Neural progenitor cell (in vitro differentiated cells): ENCODE measurements around the gene NPFFR2. TPM values are rescaled to one million over a fixed set of nuclear protein-coding genes. Genes with fewer than 3 reads are reported as not detected.
A peak's percentile ranks its signal among the peaks of the same experiment; 100 is the strongest.

Source experiments
- DNase-seq: peaks from one replicate; pipeline ENCODE4 v3.0.0-alpha.2; 2016; ENCODE audit warnings: low spot score
- H2AFZ ChIP-seq: fragments of 200-600 bp; sonication (generic); replicated peaks from 2 replicates; pipeline ENCODE4 v1.6.1; 2016; ENCODE audit warnings: antibody characterized with exemption
- H3F3A ChIP-seq: fragments of 200-600 bp; sonication (generic); 2 replicates; pipeline ENCODE4 v1.6.1; 2016; ENCODE audit warnings: antibody characterized with exemption, low read depth
- H3K27ac ChIP-seq: fragments of 200-600 bp; sonication (generic); 2 replicates; pipeline ENCODE4 v1.5.1; 2016; ENCODE audit warnings: mild to moderate bottlenecking
- H3K27me3 ChIP-seq: fragments of 200-600 bp; sonication (generic); 2 replicates; pipeline ENCODE4 v1.6.1; 2016; ENCODE audit warnings: mild to moderate bottlenecking, moderate library complexity
- H3K36me3 ChIP-seq: fragments of 200-600 bp; sonication (generic); 2 replicates; pipeline ENCODE4 v1.5.1; 2016
- H3K4me1 ChIP-seq: fragments of 200-600 bp; sonication (generic); 2 replicates; pipeline ENCODE4 v1.6.1; 2016; ENCODE audit warnings: mixed run types
- H3K4me2 ChIP-seq: fragments of 200-600 bp; sonication (generic); 2 replicates; pipeline ENCODE4 v1.6.1; 2016
- H3K4me3 ChIP-seq: fragments of 200-600 bp; sonication (generic); 2 replicates; pipeline ENCODE4 v1.5.1; 2016
- H3K79me2 ChIP-seq: fragments of 200-600 bp; sonication (generic); 2 replicates; pipeline ENCODE4 v1.6.1; 2016; ENCODE audit warnings: low read depth
- H3K9ac ChIP-seq: fragments of 200-600 bp; sonication (generic); 2 replicates; pipeline ENCODE4 v1.6.1; 2016
- H3K9me3 ChIP-seq: fragments of 200-600 bp; sonication (generic); 2 replicates; pipeline ENCODE4 v1.5.1; 2016; ENCODE audit warnings: low read depth
- H4K20me1 ChIP-seq: fragments of 200-600 bp; sonication (generic); 2 replicates; pipeline ENCODE4 v1.6.1; 2016; ENCODE audit warnings: low read depth
- H3K27ac Mint-ChIP-seq: 3 replicates; pipeline ENCODE4 v1.8.0; 2021; ENCODE audit warnings: mixed read lengths
- H3K27me3 Mint-ChIP-seq: 2 replicates; pipeline ENCODE4 v1.8.0; 2022; ENCODE audit warnings: low read depth, mild to moderate bottlenecking, inconsistent platforms, moderate library complexity, mixed read lengths; ENCODE audit not compliant: insufficient read depth
- H3K36me3 Mint-ChIP-seq: 3 replicates; pipeline ENCODE4 v1.8.0; 2021; ENCODE audit warnings: mixed read lengths
- H3K4me1 Mint-ChIP-seq: 3 replicates; pipeline ENCODE4 v1.8.0; 2021; ENCODE audit warnings: mixed read lengths
- H3K4me3 Mint-ChIP-seq: 3 replicates; pipeline ENCODE4 v1.8.0; 2021; ENCODE audit warnings: mild to moderate bottlenecking, moderate library complexity, mixed read lengths
- H3K9me3 Mint-ChIP-seq: 3 replicates; pipeline ENCODE4 v1.8.0; 2020; ENCODE audit warnings: mixed read lengths
- CTCF ChIP-seq: fragments of 200-600 bp; sonication (generic); IDR thresholded peaks from 2 replicates; pipeline ENCODE4 v1.5.1; 2017; ENCODE audit warnings: antibody characterized with exemption, mild to moderate bottlenecking
- EZH2 ChIP-seq: fragments of 200-600 bp; sonication (generic); IDR thresholded peaks from 2 replicates; pipeline ENCODE4 v1.6.1; 2017; ENCODE audit warnings: antibody characterized with exemption, mild to moderate bottlenecking, moderate library complexity
- EZH2phosphoT487 ChIP-seq: fragments of 200-600 bp; sonication (generic); IDR thresholded peaks from 2 replicates; pipeline ENCODE4 v1.6.1; 2017; ENCODE audit warnings: antibody characterized with exemption
- total RNA-seq: library from RNA; depleted of rRNA; stranded (reverse); fragments of >200 nt; gene quantifications from 2 replicates; pipeline ENCODE4 v1.2.3, GENCODE V29; 2015; ENCODE audit warnings: low replicate concordance

NPFFR2 gene
- total RNA-seq, 1 donor from 2014 or later, result 2.1 TPM

GRCh38 chr4:72111863-72112262 lies 80.1 kb downstream of the NPFFR2 start:
- Histone ChIP-seq H3K9me3 (no peaks in the 10 kb centered on the region), H3K9ac (no peak overlapping the region), H3K27me3 (no peaks in the 10 kb centered on the region), H3K36me3 (no peaks in the 10 kb centered on the region), H3K4me1 (no peaks in the 10 kb centered on the region), H3K27ac (no peak overlapping the region), H3F3A (no peaks in the 10 kb centered on the region), H3K4me2 (no peak overlapping the region), H4K20me1 (no peaks in the 10 kb centered on the region), H2AFZ (no peak overlapping the region), H3K4me3 (no peak overlapping the region), H3K79me2 (no peaks in the 10 kb centered on the region)
- Mint-ChIP-seq H3K27me3 (no peaks in the 10 kb centered on the region), H3K27ac (no peak overlapping the region), H3K9me3 (no peaks in the 10 kb centered on the region), H3K36me3 (no peaks in the 10 kb centered on the region), H3K4me3 (no peak overlapping the region), H3K4me1 (peaks cover 3% of the 10 kb centered on the region)
- no peak for DNase-seq
- no peak for TF ChIP-seq CTCF
- TF ChIP-seq EZH2, result no peak
- no peak for TF ChIP-seq EZH2phosphoT487

GRCh38 chr4:72112514-72113156 lies 80.8 kb downstream of the NPFFR2 start:
- no peak for TF ChIP-seq EZH2phosphoT487
- Mint-ChIP-seq H3K9me3 (no peaks in the 10 kb centered on the region), H3K4me3 (no peak overlapping the region), H3K36me3 (no peaks in the 10 kb centered on the region), H3K27ac (no peak overlapping the region), H3K27me3 (no peaks in the 10 kb centered on the region), H3K4me1 (peaks cover 3% of the 10 kb centered on the region)
- DNase-seq, result no peak
- Histone ChIP-seq H3K36me3 (no peaks in the 10 kb centered on the region), H3K27ac (no peak overlapping the region), H3K4me2 (no peak overlapping the region), H3K9ac (no peak overlapping the region), H4K20me1 (no peaks in the 10 kb centered on the region), H3K4me3 (no peak overlapping the region), H3K79me2 (no peaks in the 10 kb centered on the region), H3K4me1 (no peaks in the 10 kb centered on the region), H2AFZ (no peak overlapping the region), H3K27me3 (no peaks in the 10 kb centered on the region), H3K9me3 (no peaks in the 10 kb centered on the region), H3F3A (no peaks in the 10 kb centered on the region)

GRCh38 chr4:72118017-72118416 lies 86.2 kb downstream of the NPFFR2 start:
- no peak overlapping the region for H3K27ac ChIP-seq
- TF ChIP-seq EZH2, result no peak
- TF ChIP-seq CTCF, result no peak
- no peak for TF ChIP-seq EZH2phosphoT487
- H3K36me3 Mint-ChIP-seq, result no peaks in the 10 kb centered on the region
- no peak overlapping the region for H3K4me3 Mint-ChIP-seq
- H3K27ac Mint-ChIP-seq, result no peak overlapping the region
- H3K9ac ChIP-seq, result no peak overlapping the region
- no peaks in the 10 kb centered on the region for H4K20me1 ChIP-seq
- H3K79me2 ChIP-seq, result no peaks in the 10 kb centered on the region
- no peaks in the 10 kb centered on the region for H3K4me1 Mint-ChIP-seq
- no peaks in the 10 kb centered on the region for H3K4me1 ChIP-seq
- H2AFZ ChIP-seq, result no peak overlapping the region
- H3K27me3 ChIP-seq, result no peaks in the 10 kb centered on the region
- H3K9me3 ChIP-seq, result no peaks in the 10 kb centered on the region
- no peaks in the 10 kb centered on the region for H3K36me3 ChIP-seq
- DNase-seq, result no peak
- no peaks in the 10 kb centered on the region for H3K27me3 Mint-ChIP-seq
- H3K4me3 ChIP-seq, result no peak overlapping the region
- H3F3A ChIP-seq, result no peaks in the 10 kb centered on the region
- no peak overlapping the region for H3K4me2 ChIP-seq
- no peaks in the 10 kb centered on the region for H3K9me3 Mint-ChIP-seq

- no peaks in the 10 kb centered on the region for H3K36me3 Mint-ChIP-seq
- H3K4me2 ChIP-seq, result no peak overlapping the region
- peak overlapping the region; percentile 37 for H2AFZ ChIP-seq
- no peaks in the 10 kb centered on the region for H3K9me3 Mint-ChIP-seq
- no peaks in the 10 kb centered on the region for H3K4me1 Mint-ChIP-seq
- H3K4me3 Mint-ChIP-seq, result no peak overlapping the region
- H3K79me2 ChIP-seq, result no peaks in the 10 kb centered on the region
- H3K4me1 ChIP-seq, result no peaks in the 10 kb centered on the region
- no peak overlapping the region for H3K9ac ChIP-seq
- H4K20me1 ChIP-seq, result no peaks in the 10 kb centered on the region
- no peaks in the 10 kb centered on the region for H3F3A ChIP-seq
- H3K27me3 ChIP-seq, result no peaks in the 10 kb centered on the region
- no peak overlapping the region for H3K27ac ChIP-seq
- peak; percentile 4 for DNase-seq
- H3K36me3 ChIP-seq, result no peaks in the 10 kb centered on the region
- H3K4me3 ChIP-seq, result no peak overlapping the region
- no peak for TF ChIP-seq CTCF
- no peaks in the 10 kb centered on the region for H3K9me3 ChIP-seq
- no peaks in the 10 kb centered on the region for H3K27me3 Mint-ChIP-seq
- no peak overlapping the region for H3K27ac Mint-ChIP-seq
Observed at GRCh38 chr4:72119946-72120345, 88.1 kb downstream of the NPFFR2 start.
